ENCODE measurements around the gene TRIM38.

The TRIM38 gene

GRCh38 chr6:25953733-25954132 lies 8.9 kb upstream of the TRIM38 start:
- TF ChIP-seq GABPA (IDR thresholded peaks at IDR 0.05; ENCODE audit: low read depth): no peak
- TF ChIP-seq POLR2AphosphoS5 (IDR thresholded peaks at IDR 0.05; ENCODE audit: low read depth): no peak
- TF ChIP-seq REST (IDR thresholded peaks at IDR 0.05; ENCODE audit: insufficient replicate concordance, low read depth): no peak
- TF ChIP-seq CTCF (IDR thresholded peaks at IDR 0.05; ENCODE audit: insufficient read depth, low read length): no peak
- no peak for TF ChIP-seq SPI1 (IDR thresholded peaks at IDR 0.05; ENCODE audit: borderline replicate concordance, low read depth)
- H3K4me3 ChIP-seq (replicated peaks; ENCODE audit: insufficient read depth, low read length): no peak overlapping the region

GRCh38 chr6:25954756-25955155 lies 7.8 kb upstream of the TRIM38 start:
- H3K27ac ChIP-seq (replicated peaks): no peak overlapping the region
- H3K27me3 ChIP-seq (ENCODE audit: insufficient read depth, poor library complexity, severe bottlenecking): no peaks in the 10 kb centered on the region
- no peak for TF ChIP-seq SPI1 (IDR thresholded peaks at IDR 0.05; ENCODE audit: borderline replicate concordance, low read depth)
- no peak for TF ChIP-seq POLR2AphosphoS5 (IDR thresholded peaks at IDR 0.05; ENCODE audit: low read depth)
- no peak overlapping the region for H3K4me3 ChIP-seq (replicated peaks; ENCODE audit: insufficient read depth, low read length)
- no peak for DNase-seq (ENCODE audit: low read depth in 1 of 2, low spot score in 1 of 2)

More at GRCh38 chr6:25953733-25954132, 8.9 kb upstream of the TRIM38 start:
- no peaks in the 10 kb centered on the region for H3K27me3 ChIP-seq (ENCODE audit: insufficient read depth, poor library complexity, severe bottlenecking)
- no peak overlapping the region for H3K27ac ChIP-seq (replicated peaks)
- DNase-seq (ENCODE audit: low read depth in 1 of 2, low spot score in 1 of 2): no peak

GRCh38 chr6:25956226-25956625 lies 6.4 kb upstream of the TRIM38 start:
- no peak for DNase-seq (ENCODE audit: low read depth in 1 of 2, low spot score in 1 of 2)
- no peak overlapping the region for H3K4me3 ChIP-seq (replicated peaks; ENCODE audit: insufficient read depth, low read length)
- no peak for TF ChIP-seq REST (IDR thresholded peaks at IDR 0.05; ENCODE audit: insufficient replicate concordance, low read depth)
- no peak for TF ChIP-seq GABPA (IDR thresholded peaks at IDR 0.05; ENCODE audit: low read depth)
- TF ChIP-seq SPI1 (IDR thresholded peaks at IDR 0.05; ENCODE audit: borderline replicate concordance, low read depth): no peak
- no peak for TF ChIP-seq POLR2AphosphoS5 (IDR thresholded peaks at IDR 0.05; ENCODE audit: low read depth)
- TF ChIP-seq CTCF (IDR thresholded peaks at IDR 0.05; ENCODE audit: insufficient read depth, low read length): no peak
- no peaks in the 10 kb centered on the region for H3K27me3 ChIP-seq (ENCODE audit: insufficient read depth, poor library complexity, severe bottlenecking)
- H3K27ac ChIP-seq (replicated peaks): no peak overlapping the region

- no peaks in the 10 kb centered on the region for H3K27me3 ChIP-seq (ENCODE audit: insufficient read depth, poor library complexity, severe bottlenecking)
- H3K27ac ChIP-seq (replicated peaks): no peak overlapping the region
- DNase-seq (ENCODE audit: low read depth in 1 of 2, low spot score in 1 of 2): no peak
- TF ChIP-seq GABPA (IDR thresholded peaks at IDR 0.05; ENCODE audit: low read depth) (no peak), POLR2AphosphoS5 (IDR thresholded peaks at IDR 0.05; ENCODE audit: low read depth) (no peak), REST (IDR thresholded peaks at IDR 0.05; ENCODE audit: insufficient replicate concordance, low read depth) (no peak), SPI1 (IDR thresholded peaks at IDR 0.05; ENCODE audit: borderline replicate concordance, low read depth) (no peak), CTCF (IDR thresholded peaks at IDR 0.05; ENCODE audit: insufficient read depth, low read length) (no peak)
- no peak overlapping the region for H3K4me3 ChIP-seq (replicated peaks; ENCODE audit: insufficient read depth, low read length)
Observed at GRCh38 chr6:25958700-25959162, 3.9 kb upstream of the TRIM38 start.
